Measurements from ENCODE around the gene GLDN.

GRCh38 chr15:51350723-51351122 is 9.3 kb downstream of the GLDN start:
- no peak for TF ChIP-seq EZH2 (IDR thresholded peaks at IDR 0.05; ENCODE audit: insufficient read depth, low read length)
- TF ChIP-seq CTCF (IDR thresholded peaks at IDR 0.05; ENCODE audit: insufficient read depth, low read depth, low read length), result no peak

Measured in astrocyte (in vitro differentiated cells and primary cell).